GM23338 (cell line): Measurements from ENCODE around the gene OPTC. TPM values are rescaled to one million over a fixed set of nuclear protein-coding genes. Genes with fewer than 3 reads are reported as not detected.

Experiments
- ATAC-seq: fragments of 200-7000 bp; cut with Tn5 transposase; 3 replicates; pipeline ENCODE4 v1.9.1; 2020
- DNase-seq: peaks from one replicate; pipeline ENCODE4 v3.0.0-alpha.2; 2015; ENCODE audit warnings: low spot score
- H2AFZ ChIP-seq: fragments of 200-600 bp; sonication (generic); 2 replicates; pipeline ENCODE4 v1.8.0; 2016; ENCODE audit warnings: antibody characterized with exemption, mild to moderate bottlenecking, moderate library complexity
- H3F3A ChIP-seq: fragments of 200-600 bp; sonication (generic); replicated peaks from 2 replicates; pipeline ENCODE4 v1.8.0; 2017; ENCODE audit warnings: antibody characterized with exemption, mixed run types, low read depth
- H3K27ac ChIP-seq: fragments of 200-600 bp; sonication (generic); 2 replicates; pipeline ENCODE4 v1.6.1; 2016; ENCODE audit warnings: low read depth
- H3K27me3 ChIP-seq: fragments of 200-600 bp; sonication (generic); 2 replicates; pipeline ENCODE4 v1.8.0; 2016; ENCODE audit warnings: mild to moderate bottlenecking, mixed run types, moderate library complexity; ENCODE audit not compliant: insufficient read depth
- H3K36me3 ChIP-seq: fragments of 200-600 bp; sonication (generic); 2 replicates; pipeline ENCODE4 v1.8.0; 2016; ENCODE audit warnings: mild to moderate bottlenecking; ENCODE audit not compliant: insufficient read depth
- H3K4me1 ChIP-seq: fragments of 200-600 bp; sonication (generic); 2 replicates; pipeline ENCODE4 v1.8.0; 2016; ENCODE audit warnings: mild to moderate bottlenecking, moderate library complexity; ENCODE audit not compliant: insufficient read depth
- H3K4me2 ChIP-seq: fragments of 200-600 bp; sonication (generic); 2 replicates; pipeline ENCODE4 v1.7.1; 2017; ENCODE audit warnings: mixed run types
- H3K4me3 ChIP-seq: fragments of 200-600 bp; sonication (generic); 2 replicates; pipeline ENCODE4 v1.6.1; 2016; ENCODE audit warnings: mixed run types
- H3K79me2 ChIP-seq: fragments of 200-600 bp; sonication (generic); replicated peaks from 2 replicates; pipeline ENCODE4 v1.8.0; 2017; ENCODE audit warnings: mild to moderate bottlenecking; ENCODE audit not compliant: insufficient read depth
- H3K9me2 ChIP-seq: fragments of 200-600 bp; sonication (generic); 2 replicates; pipeline ENCODE4 v1.8.0; 2017; ENCODE audit not compliant: insufficient read depth
- H4K20me1 ChIP-seq: fragments of 200-600 bp; sonication (generic); replicated peaks from 2 replicates; pipeline ENCODE4 v1.8.0; 2017; ENCODE audit warnings: mild to moderate bottlenecking; ENCODE audit not compliant: insufficient read depth
- H3K27ac Mint-ChIP-seq: 2 replicates; pipeline ENCODE4 v1.8.0; 2020; ENCODE audit warnings: inconsistent platforms, mild to moderate bottlenecking, moderate library complexity, mixed read lengths
- H3K27me3 Mint-ChIP-seq: 3 replicates; pipeline ENCODE4 v1.8.0; 2022; ENCODE audit warnings: low read depth, mild to moderate bottlenecking, moderate library complexity, mixed read lengths, inconsistent platforms; ENCODE audit not compliant: insufficient read depth, poor library complexity
- H3K36me3 Mint-ChIP-seq: 3 replicates; pipeline ENCODE4 v1.8.0; 2021; ENCODE audit warnings: low read depth, mild to moderate bottlenecking, inconsistent platforms, moderate library complexity, mixed read lengths
- H3K4me1 Mint-ChIP-seq: 3 replicates; pipeline ENCODE4 v1.8.0; 2020; ENCODE audit warnings: mild to moderate bottlenecking, inconsistent platforms, mixed read lengths
- H3K4me3 Mint-ChIP-seq: 3 replicates; pipeline ENCODE4 v1.8.0; 2021; ENCODE audit warnings: moderate library complexity, mild to moderate bottlenecking, inconsistent platforms, mixed read lengths
- H3K9me3 Mint-ChIP-seq: 3 replicates; pipeline ENCODE4 v1.8.0; 2020; ENCODE audit warnings: moderate library complexity, mild to moderate bottlenecking, inconsistent platforms, mixed read lengths
- CREB1 ChIP-seq: fragments of 250-450 bp; sonication (Bioruptor Pico); IDR thresholded peaks from 2 replicates; pipeline ENCODE4 v1.5.0; 2020; ENCODE audit warnings: low read depth, mild to moderate bottlenecking, moderate library complexity
- CTCF ChIP-seq, 2 experiments: fragments of 200-600 bp in 1 of 2; sonication (generic) in 1 of 2; conservative IDR thresholded peaks; 2 replicates each; pipeline versions ENCODE4 v1.5.1 to v1.6.1; 2016 to 2017; ENCODE audit warnings: antibody characterized with exemption in 2 of 2, low read depth in 2 of 2, mild to moderate bottlenecking in 2 of 2, moderate library complexity in 1 of 2
- ETS1 ChIP-seq: IDR thresholded peaks from 2 replicates; pipeline ENCODE4 v1.6.1; 2016; ENCODE audit warnings: antibody characterized with exemption
- EZH2 ChIP-seq: fragments of 200-600 bp; sonication (generic); IDR thresholded peaks from one replicate; pipeline ENCODE4 v1.8.0; 2017; ENCODE audit warnings: antibody characterized with exemption, mild to moderate bottlenecking, low read depth; ENCODE audit not compliant: unreplicated experiment
- EZH2phosphoT487 ChIP-seq: fragments of 200-600 bp; sonication (generic); IDR thresholded peaks from one replicate; pipeline ENCODE4 v1.8.1; 2018; ENCODE audit warnings: antibody characterized with exemption; ENCODE audit not compliant: unreplicated experiment
- JUNB ChIP-seq: IDR thresholded peaks from one replicate; pipeline ENCODE4 v1.6.1; 2016; ENCODE audit warnings: antibody characterized with exemption; ENCODE audit not compliant: unreplicated experiment
- NANOG ChIP-seq: IDR thresholded peaks from 2 replicates; pipeline ENCODE4 v1.6.1; 2016; ENCODE audit warnings: antibody characterized with exemption, borderline replicate concordance
- POLR2AphosphoS5 ChIP-seq: IDR thresholded peaks from 2 replicates; pipeline ENCODE4 v1.6.1; 2016; ENCODE audit warnings: antibody characterized with exemption, low read depth
- REST ChIP-seq: IDR thresholded peaks from one replicate; pipeline ENCODE4 v1.6.1; 2018; ENCODE audit warnings: antibody characterized with exemption; ENCODE audit not compliant: unreplicated experiment
- STAT1 ChIP-seq: IDR thresholded peaks from one replicate; pipeline ENCODE4 v1.6.1; 2016; ENCODE audit warnings: antibody characterized with exemption; ENCODE audit not compliant: unreplicated experiment
- ZNF114 ChIP-seq: fragments of 250-450 bp; sonication (Bioruptor Pico); IDR thresholded peaks from 2 replicates; pipeline ENCODE4 v1.5.0; 2020; ENCODE audit warnings: mild to moderate bottlenecking, moderate library complexity
- ZNF331 ChIP-seq: fragments of 250-450 bp; sonication (Bioruptor Pico); IDR thresholded peaks from 2 replicates; pipeline ENCODE4 v1.5.0; 2020; ENCODE audit warnings: low read depth, mild to moderate bottlenecking, moderate library complexity
- ZNF462 ChIP-seq: fragments of 250-450 bp; sonication (Bioruptor Pico); IDR thresholded peaks from 2 replicates; pipeline ENCODE4 v1.5.0; 2020; ENCODE audit warnings: mild to moderate bottlenecking, moderate library complexity
- polyA plus RNA-seq: library from polyadenylated mRNA; unstranded; fragments of >200 nt; fragmentation: Nextera tagmentation; extraction: Ambion mirVana; gene quantifications from 2 replicates; pipeline ENCODE4 v1.2.1, GENCODE V29; 2016
- total RNA-seq: library from RNA; depleted of rRNA; stranded (reverse); fragments of >200 nt; shearing (Covaris generic); gene quantifications from 2 replicates; pipeline ENCODE4 v1.2.3, GENCODE V29; 2014

The OPTC gene
- total and polyA plus RNA-seq, 2 experiments from 2014 or later = 0.50 to 1.0 TPM

- TF ChIP-seq EZH2 (no peak), CREB1 (CRISPR knock-in tag) (no peak), REST (no peak), POLR2AphosphoS5 (no peak), STAT1 (no peak), ZNF114 (CRISPR knock-in tag) (no peak), NANOG (no peak), ZNF331 (CRISPR knock-in tag) (no peak), EZH2phosphoT487 (no peak), ETS1 (no peak), CTCF (conservative IDR thresholded peaks at IDR 0.05; ENCODE audit: low read depth in 2 of 2) (no peak), JUNB (no peak), ZNF462 (CRISPR knock-in tag) (no peak)
- no peak overlapping the region for H2AFZ ChIP-seq
- H3K27me3 ChIP-seq = no peaks in the 10 kb centered on the region
- no peak overlapping the region for H3K27ac ChIP-seq
- H3K4me3 ChIP-seq = no peak overlapping the region
- no peak for DNase-seq
- Mint-ChIP-seq H3K27ac (no peak overlapping the region), H3K27me3 (no peaks in the 10 kb centered on the region), H3K9me3 (no peaks in the 10 kb centered on the region), H3K4me3 (no peak overlapping the region), H3K4me1 (peaks cover 9% of the 10 kb centered on the region; the same call in 2 of the 3 replicates), H3K36me3 (no peaks in the 10 kb centered on the region)
- no peaks in the 10 kb centered on the region; the same call in 1 of the 2 replicates for H3K36me3 ChIP-seq
- no peaks in the 10 kb centered on the region for H3K4me1 ChIP-seq
- no peaks in the 10 kb centered on the region for H4K20me1 ChIP-seq
- H3F3A ChIP-seq = no peaks in the 10 kb centered on the region
- H3K9me2 ChIP-seq = no peaks in the 10 kb centered on the region; the same call in 1 of the 2 replicates
- H3K79me2 ChIP-seq = no peaks in the 10 kb centered on the region; the same call in 1 of the 2 replicates
- no peak for ATAC-seq
- no peak overlapping the region for H3K4me2 ChIP-seq
Measured at GRCh38 chr1:203537806-203538464, 44.0 kb downstream of the OPTC start.
